HEK293 (cell line): Measurements from ENCODE around the gene USO1.

Source experiments
- BCL11A ChIP-seq: fragments of 450-650 bp; formaldehyde crosslinking; IDR thresholded peaks from 2 replicates; pipeline ENCODE4 v1.5.1; 2016; ENCODE audit warnings: low read depth, missing biosample characterization, missing genetic modification characterization
- GLI4 ChIP-seq: fragments of 450-650 bp; formaldehyde crosslinking; IDR thresholded peaks from 2 replicates; pipeline ENCODE4 v1.5.1; 2016; ENCODE audit warnings: missing biosample characterization, missing genetic modification characterization
- HOXA7 ChIP-seq: sonication (generic); formaldehyde crosslinking; IDR thresholded peaks from 2 replicates; pipeline ENCODE4 v1.8.1; 2022; ENCODE audit warnings: missing genetic modification reagents, borderline replicate concordance
- YY1 ChIP-seq: fragments of 450-650 bp; formaldehyde crosslinking; IDR thresholded peaks from 2 replicates; pipeline ENCODE4 v1.5.1; 2018; ENCODE audit warnings: missing biosample characterization, missing genetic modification characterization
- ZNF155 ChIP-seq: fragments of 450-650 bp; formaldehyde crosslinking; IDR thresholded peaks from 2 replicates; pipeline ENCODE4 v1.5.1; 2016; ENCODE audit warnings: missing biosample characterization, missing genetic modification characterization
- ZNF239 ChIP-seq: fragments of 450-650 bp; formaldehyde crosslinking; IDR thresholded peaks from 2 replicates; pipeline ENCODE4 v1.5.1; 2016; ENCODE audit warnings: missing biosample characterization, missing genetic modification characterization
- ZNF416 ChIP-seq: fragments of 450-650 bp; formaldehyde crosslinking; IDR thresholded peaks from 2 replicates; pipeline ENCODE4 v1.5.1; 2016; ENCODE audit warnings: missing biosample characterization, missing genetic modification characterization
- ZNF558 ChIP-seq: fragments of 450-650 bp; formaldehyde crosslinking; IDR thresholded peaks from 2 replicates; pipeline ENCODE4 v1.5.1; 2016; ENCODE audit warnings: missing biosample characterization, missing genetic modification characterization
- ZNF830 ChIP-seq: fragments of 450-650 bp; IDR thresholded peaks from 2 replicates; pipeline ENCODE4 v1.5.0; 2018; ENCODE audit warnings: missing biosample characterization, missing genetic modification characterization, low read depth, mild to moderate bottlenecking, moderate library complexity
- ZSCAN16 ChIP-seq: fragments of 450-650 bp; formaldehyde crosslinking; IDR thresholded peaks from 2 replicates; pipeline ENCODE4 v1.5.1; 2016; ENCODE audit warnings: missing biosample characterization, missing genetic modification characterization
- TF ChIP-seq, protein P1 (sequence below): fragments of 450-650 bp; formaldehyde crosslinking; IDR thresholded peaks from 2 replicates; pipeline ENCODE4 v1.5.1; 2016; ENCODE audit warnings: missing biosample characterization, missing genetic modification characterization
- TF ChIP-seq, protein P2 (sequence below): fragments of 450-650 bp; formaldehyde crosslinking; IDR thresholded peaks from 2 replicates; pipeline ENCODE4 v1.5.1; 2016; ENCODE audit warnings: missing biosample characterization, missing genetic modification characterization, low read depth
- TF ChIP-seq, protein P3 (sequence below): fragments of 450-650 bp; formaldehyde crosslinking; IDR thresholded peaks from 2 replicates; pipeline ENCODE4 v1.5.1; 2016; ENCODE audit warnings: missing biosample characterization, missing genetic modification characterization

- TF ChIP-seq ZNF239 (tag by site-specific recombination) (no peak), ZNF830 (tag by site-specific recombination) (no peak), YY1 (tag by site-specific recombination) (no peak), BCL11A (tag by site-specific recombination) (no peak), ZNF558 (tag by site-specific recombination) (no peak), ZNF416 (tag by site-specific recombination) (no peak), HOXA7 (CRISPR knock-in tag) (no peak), ZSCAN16 (tag by site-specific recombination) (no peak), ZNF155 (tag by site-specific recombination) (no peak), GLI4 (tag by site-specific recombination) (no peak)
- TF ChIP-seq, protein P1, sequence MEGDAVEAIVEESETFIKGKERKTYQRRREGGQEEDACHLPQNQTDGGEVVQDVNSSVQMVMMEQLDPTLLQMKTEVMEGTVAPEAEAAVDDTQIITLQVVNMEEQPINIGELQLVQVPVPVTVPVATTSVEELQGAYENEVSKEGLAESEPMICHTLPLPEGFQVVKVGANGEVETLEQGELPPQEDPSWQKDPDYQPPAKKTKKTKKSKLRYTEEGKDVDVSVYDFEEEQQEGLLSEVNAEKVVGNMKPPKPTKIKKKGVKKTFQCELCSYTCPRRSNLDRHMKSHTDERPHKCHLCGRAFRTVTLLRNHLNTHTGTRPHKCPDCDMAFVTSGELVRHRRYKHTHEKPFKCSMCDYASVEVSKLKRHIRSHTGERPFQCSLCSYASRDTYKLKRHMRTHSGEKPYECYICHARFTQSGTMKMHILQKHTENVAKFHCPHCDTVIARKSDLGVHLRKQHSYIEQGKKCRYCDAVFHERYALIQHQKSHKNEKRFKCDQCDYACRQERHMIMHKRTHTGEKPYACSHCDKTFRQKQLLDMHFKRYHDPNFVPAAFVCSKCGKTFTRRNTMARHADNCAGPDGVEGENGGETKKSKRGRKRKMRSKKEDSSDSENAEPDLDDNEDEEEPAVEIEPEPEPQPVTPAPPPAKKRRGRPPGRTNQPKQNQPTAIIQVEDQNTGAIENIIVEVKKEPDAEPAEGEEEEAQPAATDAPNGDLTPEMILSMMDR (tag by site-specific recombination), result no peak
- TF ChIP-seq, protein P2, sequence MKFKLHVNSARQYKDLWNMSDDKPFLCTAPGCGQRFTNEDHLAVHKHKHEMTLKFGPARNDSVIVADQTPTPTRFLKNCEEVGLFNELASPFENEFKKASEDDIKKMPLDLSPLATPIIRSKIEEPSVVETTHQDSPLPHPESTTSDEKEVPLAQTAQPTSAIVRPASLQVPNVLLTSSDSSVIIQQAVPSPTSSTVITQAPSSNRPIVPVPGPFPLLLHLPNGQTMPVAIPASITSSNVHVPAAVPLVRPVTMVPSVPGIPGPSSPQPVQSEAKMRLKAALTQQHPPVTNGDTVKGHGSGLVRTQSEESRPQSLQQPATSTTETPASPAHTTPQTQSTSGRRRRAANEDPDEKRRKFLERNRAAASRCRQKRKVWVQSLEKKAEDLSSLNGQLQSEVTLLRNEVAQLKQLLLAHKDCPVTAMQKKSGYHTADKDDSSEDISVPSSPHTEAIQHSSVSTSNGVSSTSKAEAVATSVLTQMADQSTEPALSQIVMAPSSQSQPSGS (tag by site-specific recombination), result no peak
- TF ChIP-seq, protein P3, sequence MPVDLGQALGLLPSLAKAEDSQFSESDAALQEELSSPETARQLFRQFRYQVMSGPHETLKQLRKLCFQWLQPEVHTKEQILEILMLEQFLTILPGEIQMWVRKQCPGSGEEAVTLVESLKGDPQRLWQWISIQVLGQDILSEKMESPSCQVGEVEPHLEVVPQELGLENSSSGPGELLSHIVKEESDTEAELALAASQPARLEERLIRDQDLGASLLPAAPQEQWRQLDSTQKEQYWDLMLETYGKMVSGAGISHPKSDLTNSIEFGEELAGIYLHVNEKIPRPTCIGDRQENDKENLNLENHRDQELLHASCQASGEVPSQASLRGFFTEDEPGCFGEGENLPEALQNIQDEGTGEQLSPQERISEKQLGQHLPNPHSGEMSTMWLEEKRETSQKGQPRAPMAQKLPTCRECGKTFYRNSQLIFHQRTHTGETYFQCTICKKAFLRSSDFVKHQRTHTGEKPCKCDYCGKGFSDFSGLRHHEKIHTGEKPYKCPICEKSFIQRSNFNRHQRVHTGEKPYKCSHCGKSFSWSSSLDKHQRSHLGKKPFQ (tag by site-specific recombination), result no peak
These were observed 96.8 kb downstream of the USO1 start for GRCh38 chr4:75821216-75821615.
